H1 (cell line): ENCODE results near the gene KRTCAP2. TPM values are rescaled to one million over a fixed set of nuclear protein-coding genes. Genes with fewer than 3 reads are reported as not detected.
A peak's percentile ranks its signal among the peaks of the same experiment; 100 is the strongest.

Experiments used
- POLR2A ChIP-seq, 2 experiments: IDR thresholded peaks; 1 replicate in 1 of 2; 2 replicates in 1 of 2; pipeline ENCODE4 v1.6.1; 2011; ENCODE audit warnings: low read depth in 2 of 2, low read length in 2 of 2, mild to moderate bottlenecking in 2 of 2; ENCODE audit errors: control extremely low read depth in 1 of 2
- polyA plus RNA-seq, 7 experiments: library from polyadenylated mRNA; depleted of rRNA in 3 of 7; stranded (reverse) in 5 of 7; unstranded in 2 of 7; fragments of >200 nt in 5 of 7; fragments of 200-250 nt in 2 of 7; gene quantifications; 1 replicate in 5 of 7; 2 replicates in 1 of 7; 4 replicates in 1 of 7; pipeline versions ENCODE4 v1.2.1 to v1.2.3, GENCODE V29; 2011 to 2013; ENCODE audit warnings: missing spikeins in 2 of 7, mixed read lengths in 2 of 7
- total RNA-seq: library from RNA; stranded (reverse); fragmentation: NEBNext Ultra II Directional; extraction: Animal tissue kit (Norgen Biotek cat#: 25700); gene quantifications from 2 replicates; pipeline ENCODE4 v1.2.1, GENCODE V29; 2021
- TF ChIP-seq, protein P1 (sequence below): fragments of 300-600 bp; sonication (generic); IDR thresholded peaks from 2 replicates; pipeline ENCODE4 v1.7.1; 2012; ENCODE audit warnings: low read length, moderate library complexity, mild to moderate bottlenecking, inconsistent platforms; ENCODE audit not compliant: insufficient replicate concordance

KRTCAP2 gene
- total and polyA plus RNA-seq, 2 of the 8 experiments (the other 6 are each of a cell fraction or from before 2014, with no cell fraction given): 146 to 317 TPM

DNA sequence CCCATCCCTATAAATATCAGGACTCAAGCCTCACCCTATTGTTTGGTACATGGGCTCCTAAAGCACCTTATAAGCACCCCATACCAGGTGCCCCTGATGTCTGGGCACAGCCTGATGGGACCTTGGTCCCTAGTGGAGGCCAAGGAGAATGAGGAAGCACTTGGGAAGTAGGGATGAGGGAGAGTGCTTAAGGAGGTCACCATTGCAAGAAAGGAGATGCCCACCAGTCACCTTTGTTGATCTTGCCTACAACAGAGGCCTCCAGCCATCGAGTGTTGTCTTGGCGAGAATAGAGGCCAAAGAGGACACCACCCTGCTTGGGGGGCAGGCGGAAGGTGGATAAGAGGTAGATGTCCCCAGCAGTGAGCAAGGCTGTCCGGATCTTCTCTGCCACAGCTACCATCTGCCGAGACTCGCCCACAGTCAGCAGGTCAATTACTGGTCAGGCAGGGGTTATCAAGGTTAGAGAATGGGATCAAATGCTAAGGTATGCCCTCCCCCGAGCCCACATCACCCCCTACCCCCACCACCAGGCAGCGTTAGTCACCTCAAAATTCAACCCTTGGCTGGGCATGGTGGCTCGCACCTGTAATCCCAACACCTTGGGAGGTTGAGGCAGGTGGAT is 33.0 kb upstream of the KRTCAP2 start (continued):
- TF ChIP-seq, protein P1, sequence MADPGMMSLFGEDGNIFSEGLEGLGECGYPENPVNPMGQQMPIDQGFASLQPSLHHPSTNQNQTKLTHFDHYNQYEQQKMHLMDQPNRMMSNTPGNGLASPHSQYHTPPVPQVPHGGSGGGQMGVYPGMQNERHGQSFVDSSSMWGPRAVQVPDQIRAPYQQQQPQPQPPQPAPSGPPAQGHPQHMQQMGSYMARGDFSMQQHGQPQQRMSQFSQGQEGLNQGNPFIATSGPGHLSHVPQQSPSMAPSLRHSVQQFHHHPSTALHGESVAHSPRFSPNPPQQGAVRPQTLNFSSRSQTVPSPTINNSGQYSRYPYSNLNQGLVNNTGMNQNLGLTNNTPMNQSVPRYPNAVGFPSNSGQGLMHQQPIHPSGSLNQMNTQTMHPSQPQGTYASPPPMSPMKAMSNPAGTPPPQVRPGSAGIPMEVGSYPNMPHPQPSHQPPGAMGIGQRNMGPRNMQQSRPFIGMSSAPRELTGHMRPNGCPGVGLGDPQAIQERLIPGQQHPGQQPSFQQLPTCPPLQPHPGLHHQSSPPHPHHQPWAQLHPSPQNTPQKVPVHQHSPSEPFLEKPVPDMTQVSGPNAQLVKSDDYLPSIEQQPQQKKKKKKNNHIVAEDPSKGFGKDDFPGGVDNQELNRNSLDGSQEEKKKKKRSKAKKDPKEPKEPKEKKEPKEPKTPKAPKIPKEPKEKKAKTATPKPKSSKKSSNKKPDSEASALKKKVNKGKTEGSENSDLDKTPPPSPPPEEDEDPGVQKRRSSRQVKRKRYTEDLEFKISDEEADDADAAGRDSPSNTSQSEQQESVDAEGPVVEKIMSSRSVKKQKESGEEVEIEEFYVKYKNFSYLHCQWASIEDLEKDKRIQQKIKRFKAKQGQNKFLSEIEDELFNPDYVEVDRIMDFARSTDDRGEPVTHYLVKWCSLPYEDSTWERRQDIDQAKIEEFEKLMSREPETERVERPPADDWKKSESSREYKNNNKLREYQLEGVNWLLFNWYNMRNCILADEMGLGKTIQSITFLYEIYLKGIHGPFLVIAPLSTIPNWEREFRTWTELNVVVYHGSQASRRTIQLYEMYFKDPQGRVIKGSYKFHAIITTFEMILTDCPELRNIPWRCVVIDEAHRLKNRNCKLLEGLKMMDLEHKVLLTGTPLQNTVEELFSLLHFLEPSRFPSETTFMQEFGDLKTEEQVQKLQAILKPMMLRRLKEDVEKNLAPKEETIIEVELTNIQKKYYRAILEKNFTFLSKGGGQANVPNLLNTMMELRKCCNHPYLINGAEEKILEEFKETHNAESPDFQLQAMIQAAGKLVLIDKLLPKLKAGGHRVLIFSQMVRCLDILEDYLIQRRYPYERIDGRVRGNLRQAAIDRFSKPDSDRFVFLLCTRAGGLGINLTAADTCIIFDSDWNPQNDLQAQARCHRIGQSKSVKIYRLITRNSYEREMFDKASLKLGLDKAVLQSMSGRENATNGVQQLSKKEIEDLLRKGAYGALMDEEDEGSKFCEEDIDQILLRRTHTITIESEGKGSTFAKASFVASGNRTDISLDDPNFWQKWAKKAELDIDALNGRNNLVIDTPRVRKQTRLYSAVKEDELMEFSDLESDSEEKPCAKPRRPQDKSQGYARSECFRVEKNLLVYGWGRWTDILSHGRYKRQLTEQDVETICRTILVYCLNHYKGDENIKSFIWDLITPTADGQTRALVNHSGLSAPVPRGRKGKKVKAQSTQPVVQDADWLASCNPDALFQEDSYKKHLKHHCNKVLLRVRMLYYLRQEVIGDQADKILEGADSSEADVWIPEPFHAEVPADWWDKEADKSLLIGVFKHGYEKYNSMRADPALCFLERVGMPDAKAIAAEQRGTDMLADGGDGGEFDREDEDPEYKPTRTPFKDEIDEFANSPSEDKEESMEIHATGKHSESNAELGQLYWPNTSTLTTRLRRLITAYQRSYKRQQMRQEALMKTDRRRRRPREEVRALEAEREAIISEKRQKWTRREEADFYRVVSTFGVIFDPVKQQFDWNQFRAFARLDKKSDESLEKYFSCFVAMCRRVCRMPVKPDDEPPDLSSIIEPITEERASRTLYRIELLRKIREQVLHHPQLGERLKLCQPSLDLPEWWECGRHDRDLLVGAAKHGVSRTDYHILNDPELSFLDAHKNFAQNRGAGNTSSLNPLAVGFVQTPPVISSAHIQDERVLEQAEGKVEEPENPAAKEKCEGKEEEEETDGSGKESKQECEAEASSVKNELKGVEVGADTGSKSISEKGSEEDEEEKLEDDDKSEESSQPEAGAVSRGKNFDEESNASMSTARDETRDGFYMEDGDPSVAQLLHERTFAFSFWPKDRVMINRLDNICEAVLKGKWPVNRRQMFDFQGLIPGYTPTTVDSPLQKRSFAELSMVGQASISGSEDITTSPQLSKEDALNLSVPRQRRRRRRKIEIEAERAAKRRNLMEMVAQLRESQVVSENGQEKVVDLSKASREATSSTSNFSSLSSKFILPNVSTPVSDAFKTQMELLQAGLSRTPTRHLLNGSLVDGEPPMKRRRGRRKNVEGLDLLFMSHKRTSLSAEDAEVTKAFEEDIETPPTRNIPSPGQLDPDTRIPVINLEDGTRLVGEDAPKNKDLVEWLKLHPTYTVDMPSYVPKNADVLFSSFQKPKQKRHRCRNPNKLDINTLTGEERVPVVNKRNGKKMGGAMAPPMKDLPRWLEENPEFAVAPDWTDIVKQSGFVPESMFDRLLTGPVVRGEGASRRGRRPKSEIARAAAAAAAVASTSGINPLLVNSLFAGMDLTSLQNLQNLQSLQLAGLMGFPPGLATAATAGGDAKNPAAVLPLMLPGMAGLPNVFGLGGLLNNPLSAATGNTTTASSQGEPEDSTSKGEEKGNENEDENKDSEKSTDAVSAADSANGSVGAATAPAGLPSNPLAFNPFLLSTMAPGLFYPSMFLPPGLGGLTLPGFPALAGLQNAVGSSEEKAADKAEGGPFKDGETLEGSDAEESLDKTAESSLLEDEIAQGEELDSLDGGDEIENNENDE: no peak
- TF ChIP-seq POLR2A (IDR thresholded peaks at IDR 0.05; ENCODE audit: control extremely low read depth in 1 of 2, low read depth in 2 of 2, low read length in 2 of 2): peak in 1 of 2 experiments; percentile 40; a peak in 1 of 3 replicates
